ENCODE results near the gene NCF1. TPM values are rescaled to one million over a fixed set of nuclear protein-coding genes. Genes with fewer than 3 reads are reported as not detected.
"Not testable (repeated sequence)": the region's sequence is repeated elsewhere in the genome, so short reads cannot be mapped to it uniquely, and the experiment has no call there.

NCF1 gene
- 32.8 TPM for total RNA-seq
- long read RNA-seq, transcript NCF1-201 (11 exons, 1,396 nt) = major isoform, 21 of 33 reads
- long read RNA-seq, partial matches to known transcripts = 5 of 33 reads
- long read RNA-seq, other reads (novel, unspliced or antisense) = 7 of 33 reads

- H3K4me1 ChIP-seq; intact Hi-C loops (cut with DNase I); H3K4me3 ChIP-seq; DNase-seq; H3K27ac ChIP-seq; H3K9me3 ChIP-seq; H3K36me3 ChIP-seq; H3K27me3 ChIP-seq: not testable (repeated sequence)
- ATAC-seq = peak; percentile 93
Measured at GRCh38 chr7:74773760-74774750, at the start of gene NCF1. Gene NCF1, plus strand, starts transcription at chr7:74774011. Its CDS starts 21 bp downstream, at chr7:74774032.

DNA sequence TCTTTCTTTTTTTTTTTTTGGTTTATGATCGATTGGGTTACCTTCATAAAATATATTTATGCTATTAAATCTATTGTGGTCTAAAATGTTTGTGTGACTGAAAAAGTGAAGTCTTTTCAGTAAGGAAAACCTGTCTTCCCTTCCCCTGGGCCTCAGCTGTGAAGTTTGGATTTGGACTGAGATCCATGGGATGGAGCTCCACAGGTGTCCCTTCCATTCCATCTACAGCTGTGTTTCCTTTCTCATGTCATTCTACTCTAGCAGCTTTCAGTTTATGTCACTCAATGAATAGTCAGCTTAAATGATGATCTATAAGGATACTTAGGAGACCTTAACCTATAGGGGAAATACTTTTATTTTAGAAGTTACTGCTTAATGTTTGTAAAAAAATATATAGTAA is 48.0 kb upstream of the NCF1 start:
- DNase-seq (no peak), ATAC-seq (no peak)
- TF ChIP-seq, protein P1, sequence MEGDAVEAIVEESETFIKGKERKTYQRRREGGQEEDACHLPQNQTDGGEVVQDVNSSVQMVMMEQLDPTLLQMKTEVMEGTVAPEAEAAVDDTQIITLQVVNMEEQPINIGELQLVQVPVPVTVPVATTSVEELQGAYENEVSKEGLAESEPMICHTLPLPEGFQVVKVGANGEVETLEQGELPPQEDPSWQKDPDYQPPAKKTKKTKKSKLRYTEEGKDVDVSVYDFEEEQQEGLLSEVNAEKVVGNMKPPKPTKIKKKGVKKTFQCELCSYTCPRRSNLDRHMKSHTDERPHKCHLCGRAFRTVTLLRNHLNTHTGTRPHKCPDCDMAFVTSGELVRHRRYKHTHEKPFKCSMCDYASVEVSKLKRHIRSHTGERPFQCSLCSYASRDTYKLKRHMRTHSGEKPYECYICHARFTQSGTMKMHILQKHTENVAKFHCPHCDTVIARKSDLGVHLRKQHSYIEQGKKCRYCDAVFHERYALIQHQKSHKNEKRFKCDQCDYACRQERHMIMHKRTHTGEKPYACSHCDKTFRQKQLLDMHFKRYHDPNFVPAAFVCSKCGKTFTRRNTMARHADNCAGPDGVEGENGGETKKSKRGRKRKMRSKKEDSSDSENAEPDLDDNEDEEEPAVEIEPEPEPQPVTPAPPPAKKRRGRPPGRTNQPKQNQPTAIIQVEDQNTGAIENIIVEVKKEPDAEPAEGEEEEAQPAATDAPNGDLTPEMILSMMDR (IDR thresholded peaks at IDR 0.05) = no peak
- no peak overlapping the region for H3K4me3 ChIP-seq
- H3K27ac ChIP-seq = no peak overlapping the region
- H3K27me3 ChIP-seq = no peaks in the 10 kb centered on the region
- H3K4me1 ChIP-seq = no peaks in the 10 kb centered on the region
- no peaks in the 10 kb centered on the region for H3K9me3 ChIP-seq
- peaks cover 47% of the 10 kb centered on the region for H3K36me3 ChIP-seq
- intact Hi-C loops (cut with DNase I) = no loop called here

DNA sequence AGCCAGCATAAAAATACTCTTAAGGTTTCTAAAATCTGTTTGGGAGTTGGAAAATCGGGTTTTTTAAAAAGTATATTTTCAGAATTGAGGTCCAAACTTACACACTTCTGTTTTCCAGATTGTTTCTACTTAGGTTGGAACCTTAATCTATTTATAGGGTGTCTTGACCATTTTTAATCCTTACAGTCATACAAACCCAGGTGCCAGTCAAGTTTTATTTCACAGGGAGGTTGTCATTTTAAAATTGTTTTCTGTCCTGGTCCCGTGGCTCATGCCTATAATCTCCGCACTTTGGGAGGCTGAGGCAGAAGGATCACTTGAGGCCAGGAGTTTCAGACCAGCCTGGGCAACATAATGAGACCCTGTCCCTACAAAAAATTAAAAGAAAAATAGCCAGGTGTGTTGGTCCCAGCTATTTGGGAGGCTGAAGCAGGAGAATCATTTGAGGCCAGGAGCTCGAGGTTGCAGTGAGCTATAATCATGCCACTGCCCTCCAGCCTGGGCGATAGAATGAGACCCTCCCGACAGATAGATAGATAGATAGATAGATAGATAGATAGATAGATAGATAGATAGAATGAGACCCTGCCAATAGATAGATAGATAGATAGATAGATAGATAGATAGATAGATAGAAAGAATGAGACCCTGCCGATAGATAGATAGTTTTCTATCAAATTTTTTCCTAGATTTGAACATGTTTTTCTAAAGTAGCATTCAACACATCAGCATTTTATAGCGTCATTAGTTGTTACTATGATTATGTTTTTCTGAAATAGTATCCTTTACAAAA is 47.3 kb upstream of the NCF1 start:
- H3K4me1 ChIP-seq = no peaks in the 10 kb centered on the region
- no peak overlapping the region for H3K4me3 ChIP-seq
- H3K9me3 ChIP-seq = no peaks in the 10 kb centered on the region
- intact Hi-C loops (cut with DNase I) = no loop called here
- peaks cover 41% of the 10 kb centered on the region for H3K36me3 ChIP-seq
- TF ChIP-seq, protein P1 (IDR thresholded peaks at IDR 0.05) = no peak
- DNase-seq = no peak
- ATAC-seq = no peak
- no peaks in the 10 kb centered on the region for H3K27me3 ChIP-seq
- no peak overlapping the region for H3K27ac ChIP-seq

DNA sequence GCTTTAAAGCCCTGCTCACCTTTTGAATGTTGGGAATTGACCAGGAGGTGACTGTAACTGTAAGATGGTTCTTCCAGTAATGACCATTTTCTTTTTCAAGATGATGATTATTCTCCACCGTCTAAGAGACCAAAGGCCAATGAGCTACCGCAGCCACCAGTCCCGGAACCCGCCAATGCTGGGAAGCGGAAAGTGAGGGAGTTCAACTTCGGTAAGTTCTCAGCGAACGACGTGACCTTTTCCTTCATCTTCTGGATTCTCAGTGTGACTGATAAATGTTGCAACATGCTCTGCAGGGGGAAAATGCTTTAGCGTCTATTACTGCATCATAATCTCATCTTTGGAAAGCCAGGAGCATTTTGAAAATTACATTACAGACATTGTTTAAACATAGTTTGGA is 45.1 kb upstream of the NCF1 start:
- H3K36me3 ChIP-seq = peaks cover 27% of the 10 kb centered on the region
- H3K9me3 ChIP-seq; H3K27ac ChIP-seq; H3K4me1 ChIP-seq; ATAC-seq; H3K27me3 ChIP-seq; intact Hi-C loops (cut with DNase I); H3K4me3 ChIP-seq; DNase-seq: not testable (repeated sequence)

- H3K27ac ChIP-seq; DNase-seq; H3K27me3 ChIP-seq; H3K4me1 ChIP-seq; ATAC-seq; H3K4me3 ChIP-seq; H3K9me3 ChIP-seq; intact Hi-C loops (cut with DNase I): not testable (repeated sequence)
- H3K36me3 ChIP-seq = peaks cover 19% of the 10 kb centered on the region
Measured at GRCh38 chr7:74730186-74730585, 43.6 kb upstream of the NCF1 start.

DNA sequence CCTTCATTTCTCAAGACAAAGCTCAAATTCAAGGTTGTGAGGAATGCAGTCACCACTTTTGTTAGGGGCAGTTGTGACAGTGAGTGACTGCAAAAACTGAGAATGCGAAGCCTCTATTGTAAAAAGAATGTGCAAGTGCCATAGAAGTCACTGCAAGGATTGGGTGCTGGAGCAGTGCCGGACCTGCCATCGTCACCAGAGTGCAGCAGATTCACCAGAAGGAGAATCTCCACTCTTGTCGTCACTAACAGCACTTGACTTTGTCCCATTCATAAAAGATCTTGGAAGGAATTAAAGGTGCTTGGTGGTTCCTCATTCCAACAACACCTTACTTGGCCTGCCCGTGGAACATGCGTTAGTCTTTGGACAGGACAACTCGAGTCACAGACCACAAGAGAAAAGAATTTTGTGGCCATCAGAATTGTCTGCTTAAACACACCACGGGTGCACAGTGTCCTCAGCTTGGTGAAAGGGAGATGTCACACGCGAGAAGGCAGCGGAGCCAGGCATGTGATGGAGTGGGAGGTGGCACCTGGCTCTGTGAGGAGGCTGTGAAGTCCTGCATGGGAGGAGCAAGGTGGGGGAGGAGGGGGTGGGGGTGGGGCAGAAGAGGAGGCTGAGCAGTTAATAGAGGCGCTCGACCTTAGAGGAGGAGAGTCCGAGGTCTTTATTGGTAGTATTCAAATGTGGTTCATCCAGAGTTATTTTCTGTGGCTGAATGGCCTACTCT is 33.7 kb upstream of the NCF1 start:
- H3K27me3 ChIP-seq; H3K4me3 ChIP-seq; intact Hi-C loops (cut with DNase I); DNase-seq; H3K4me1 ChIP-seq; ATAC-seq; H3K36me3 ChIP-seq; H3K9me3 ChIP-seq; H3K27ac ChIP-seq: not testable (repeated sequence)

DNA sequence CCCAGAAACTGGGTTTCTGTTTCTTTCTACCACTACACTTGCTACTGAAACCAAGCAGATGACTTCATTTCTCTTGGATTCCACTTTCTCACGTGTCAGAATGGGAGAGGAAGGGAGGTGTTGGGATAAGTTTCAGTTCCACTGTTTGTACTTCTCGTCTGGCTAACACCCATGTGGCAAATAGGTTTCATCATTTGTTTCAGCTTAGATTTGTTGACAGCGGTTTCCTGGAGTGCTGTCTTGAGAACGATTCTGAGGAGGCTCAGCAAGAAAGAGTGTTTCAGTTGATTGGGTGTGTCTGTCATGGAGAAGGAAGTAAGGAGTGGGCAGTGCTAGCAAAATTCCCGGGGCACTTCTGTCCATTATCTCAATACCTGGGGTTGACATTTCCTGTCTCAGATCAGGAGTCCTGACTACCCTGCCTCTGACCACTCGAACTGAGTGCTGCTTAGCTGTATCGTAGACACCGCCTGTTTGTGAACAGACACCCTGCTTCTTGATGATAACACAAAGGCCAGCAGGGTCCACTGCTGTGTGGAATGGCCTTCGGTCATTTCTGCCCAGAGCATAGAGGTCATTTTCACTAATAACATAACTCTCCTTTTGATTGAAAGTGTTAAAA is 29.8 kb upstream of the NCF1 start:
- H3K4me3 ChIP-seq; H3K9me3 ChIP-seq; DNase-seq; H3K36me3 ChIP-seq; H3K27ac ChIP-seq; H3K27me3 ChIP-seq; H3K4me1 ChIP-seq; intact Hi-C loops (cut with DNase I): not testable (repeated sequence)
- ATAC-seq = peak; percentile 96

GRCh38 chr7:74753921-74754482 is 19.8 kb upstream of the NCF1 start:
- H3K9me3 ChIP-seq; H3K4me1 ChIP-seq; ATAC-seq; H3K4me3 ChIP-seq; intact Hi-C loops (cut with DNase I); H3K27ac ChIP-seq; H3K27me3 ChIP-seq; DNase-seq; H3K36me3 ChIP-seq: not testable (repeated sequence)

- DNase-seq; H3K36me3 ChIP-seq; H3K4me3 ChIP-seq; ATAC-seq; intact Hi-C loops (cut with DNase I); H3K9me3 ChIP-seq; H3K4me1 ChIP-seq; H3K27ac ChIP-seq; H3K27me3 ChIP-seq: not testable (repeated sequence)
Measured at GRCh38 chr7:74756673-74757072, 17.1 kb upstream of the NCF1 start.

DNA sequence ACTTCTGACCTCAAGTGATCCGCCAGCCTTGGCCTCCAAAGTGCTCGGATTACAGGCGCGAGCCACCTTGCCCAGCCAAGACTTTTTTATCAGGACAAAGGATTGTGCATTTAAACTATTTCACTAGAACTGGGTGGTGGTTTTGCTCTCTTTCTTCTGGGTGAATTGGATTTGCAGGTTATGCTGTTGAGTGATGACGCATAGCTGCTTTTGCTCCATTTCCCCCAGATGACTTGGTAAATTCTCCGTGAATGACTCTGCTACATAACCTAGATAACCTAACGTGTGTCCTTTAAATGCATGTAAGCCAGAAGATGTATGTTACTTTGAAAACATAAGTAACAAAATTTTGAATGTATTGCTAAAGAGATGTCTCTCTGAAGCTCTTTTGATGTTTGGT is 15.5 kb upstream of the NCF1 start:
- intact Hi-C loops (cut with DNase I); H3K27ac ChIP-seq; H3K4me3 ChIP-seq; H3K9me3 ChIP-seq; DNase-seq; H3K27me3 ChIP-seq; H3K36me3 ChIP-seq; ATAC-seq; H3K4me1 ChIP-seq: not testable (repeated sequence)

GRCh38 chr7:74758982-74759381 is 14.8 kb upstream of the NCF1 start:
- DNase-seq; H3K9me3 ChIP-seq; H3K27ac ChIP-seq; H3K4me1 ChIP-seq; H3K4me3 ChIP-seq; H3K36me3 ChIP-seq; H3K27me3 ChIP-seq; ATAC-seq; intact Hi-C loops (cut with DNase I): not testable (repeated sequence)

All from upper lobe of right lung (tissue), 1 donor.